Omental fat pad (tissue), 4 donors: ENCODE measurements around the gene HTR3E. TPM values are rescaled to one million over a fixed set of nuclear protein-coding genes. Genes with fewer than 3 reads are reported as not detected.

ENCODE experiments used
- ATAC-seq: fragments of 150-250 bp; one replicate; pipeline ENCODE4 v1.9.1; 2016; ENCODE audit warnings: mild to moderate bottlenecking, moderate library complexity; ENCODE audit not compliant: low FRiP score
- DNase-seq: peaks from one replicate; pipeline ENCODE4 v3.0.0-alpha.2; 2019; ENCODE audit warnings: low spot score
- CTCF ChIP-seq, 3 donors: fragments of 450-650 bp; IDR thresholded peaks; one replicate each; pipeline ENCODE4 v1.5.1; 2016 to 2017; ENCODE audit warnings: antibody characterized with exemption in 3 of 3, mild to moderate bottlenecking in 3 of 3, moderate library complexity in 2 of 3
- small RNA-seq: library from RNA; depleted of rRNA; stranded (forward); fragments of <200 nt; gene quantifications from one replicate; pipeline ENCODE3, GENCODE V24; 2016
- total RNA-seq, 4 donors: library from RNA; depleted of rRNA; stranded (reverse); fragments of >200 nt; gene quantifications; one replicate each; pipeline ENCODE4 v1.1.0, GENCODE V29; 2016

The HTR3E gene
- total RNA-seq, 4 donors from 2014 or later, result not detected

GRCh38 chr3:184154885-184155643 is 58.2 kb downstream of the HTR3E start, which contains the start of gene DVL3:
DVL3 (plus strand) TSS chr3:184155377; CDS start chr3:184155636, 259 bp downstream.
- DNase-seq (no peak), ATAC-seq (peak; percentile 75)
- no peak for TF ChIP-seq CTCF (IDR thresholded peaks at IDR 0.05)

GRCh38 chr3:184155644-184156521 is 59.0 kb downstream of the HTR3E start:
- DNase-seq, result no peak
- TF ChIP-seq CTCF (IDR thresholded peaks at IDR 0.05), result no peak
- ATAC-seq, result peak; percentile 33

- no peak for DNase-seq
Observed at GRCh38 chr3:184156522-184156955, 59.7 kb downstream of the HTR3E start.

More at GRCh38 chr3:184156522-184156955, 59.7 kb downstream of the HTR3E start:
- no peak for TF ChIP-seq CTCF (IDR thresholded peaks at IDR 0.05)
- ATAC-seq, result peak; percentile 54

Small RNAs within 50 kb of the gene (small RNA-seq; reads per million reads assigned to genes)
- not detected for gene RF00019

Other genes with a start within 250 kb of the HTR3E start
- gene PARL, start 212.2 kb upstream of the HTR3E start, total RNA-seq, result 10 to 100 TPM; 40.8 to 57.0 (median 47.6) TPM
- gene ABCC5, start 79.2 kb upstream of the HTR3E start, total RNA-seq, result 10 to 100 TPM; 19.7 to 32.0 (median 27.2) TPM
- gene HTR3D, start 65.3 kb upstream of the HTR3E start, total RNA-seq, result not detected
- gene HTR3C, start 44.0 kb upstream of the HTR3E start, total RNA-seq, result under 1 TPM in 1 of 4 donors, not detected in 3; 0.48 TPM
- gene EIF2B5, start 38.3 kb downstream of the HTR3E start, total RNA-seq, result 10 to 100 TPM; 28.5 to 50.3 (median 38.7) TPM
- 10 to 100 TPM; 34.9 to 46.0 (median 43.2) TPM for gene DVL3, start 58.3 kb downstream of the HTR3E start, total RNA-seq
- 100 to 1,000 TPM; 240 to 284 (median 246) TPM for gene AP2M1, start 77.8 kb downstream of the HTR3E start, total RNA-seq
- 10 to 100 TPM; 41.0 to 76.7 (median 64.0) TPM for gene ABCF3, start 89.1 kb downstream of the HTR3E start, total RNA-seq
- under 1 TPM in 2 of 4 donors, not detected in 2; 0.19 to 0.47 TPM for gene VWA5B2, start 132.5 kb downstream of the HTR3E start, total RNA-seq
- gene ALG3, start 151.9 kb downstream of the HTR3E start, total RNA-seq, result 10 to 100 TPM; 42.2 to 56.6 (median 52.3) TPM
- gene EEF1AKMT4, start 152.6 kb downstream of the HTR3E start, total RNA-seq, result 10 to 100 TPM in 1 of 4 donors, 1 to 10 TPM in 3; 1.7 to 14.8 (median 5.5) TPM
- gene CAMK2N2, start 164.5 kb downstream of the HTR3E start, total RNA-seq, result under 1 TPM in 1 of 4 donors, not detected in 3; 0.28 TPM
- gene ECE2, start 179.0 kb downstream of the HTR3E start, total RNA-seq, result not detected
- gene PSMD2, start 202.2 kb downstream of the HTR3E start, total RNA-seq, result 100 to 1,000 TPM; 160 to 319 (median 213) TPM
- gene EIF4G1, start 217.5 kb downstream of the HTR3E start, total RNA-seq, result 100 to 1,000 TPM; 235 to 471 (median 268) TPM
- 10 to 100 TPM; 19.1 to 30.8 (median 25.9) TPM for gene FAM131A, start 240.5 kb downstream of the HTR3E start, total RNA-seq